GM12875 (cell line): ENCODE results near the gene GK2.

Source experiments
- H3K4me3 ChIP-seq: one replicate; pipeline ENCODE4 v1.5.1; 2011; ENCODE audit warnings: low read depth, low read length, control low read depth
- TF ChIP-seq, protein P1 (sequence below): IDR thresholded peaks from 2 replicates; pipeline ENCODE4 v1.5.1; 2011; ENCODE audit warnings: low read depth, mild to moderate bottlenecking, control low read depth, inconsistent platforms, low read length, moderate library complexity, borderline replicate concordance; ENCODE audit not compliant: insufficient read depth

GK2 gene

DNA sequence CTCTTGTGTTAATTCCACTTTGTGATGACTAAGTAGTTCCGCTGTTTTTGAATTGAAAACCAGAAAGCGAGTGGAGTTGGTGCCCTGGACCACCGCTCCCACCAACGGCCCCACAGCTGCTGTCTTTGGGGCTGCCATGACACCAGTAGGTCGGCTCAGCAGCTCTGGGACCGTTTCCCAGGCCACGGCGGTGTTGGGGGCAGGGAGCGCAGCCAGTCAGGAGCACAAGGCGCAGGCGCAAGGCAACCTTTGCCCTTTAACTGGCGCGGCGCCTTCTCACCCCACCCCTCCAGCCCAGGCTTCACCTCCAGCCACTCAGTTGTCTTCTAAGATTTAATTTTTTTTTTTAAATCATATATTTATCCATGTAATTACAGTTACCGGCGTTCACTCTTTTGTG lies at the start of gene GK2:
GK2 (minus strand) TSS at position 166 of the 400 bp plus-strand sequence; CDS start at position 138, 28 bp downstream.
- TF ChIP-seq, protein P1, sequence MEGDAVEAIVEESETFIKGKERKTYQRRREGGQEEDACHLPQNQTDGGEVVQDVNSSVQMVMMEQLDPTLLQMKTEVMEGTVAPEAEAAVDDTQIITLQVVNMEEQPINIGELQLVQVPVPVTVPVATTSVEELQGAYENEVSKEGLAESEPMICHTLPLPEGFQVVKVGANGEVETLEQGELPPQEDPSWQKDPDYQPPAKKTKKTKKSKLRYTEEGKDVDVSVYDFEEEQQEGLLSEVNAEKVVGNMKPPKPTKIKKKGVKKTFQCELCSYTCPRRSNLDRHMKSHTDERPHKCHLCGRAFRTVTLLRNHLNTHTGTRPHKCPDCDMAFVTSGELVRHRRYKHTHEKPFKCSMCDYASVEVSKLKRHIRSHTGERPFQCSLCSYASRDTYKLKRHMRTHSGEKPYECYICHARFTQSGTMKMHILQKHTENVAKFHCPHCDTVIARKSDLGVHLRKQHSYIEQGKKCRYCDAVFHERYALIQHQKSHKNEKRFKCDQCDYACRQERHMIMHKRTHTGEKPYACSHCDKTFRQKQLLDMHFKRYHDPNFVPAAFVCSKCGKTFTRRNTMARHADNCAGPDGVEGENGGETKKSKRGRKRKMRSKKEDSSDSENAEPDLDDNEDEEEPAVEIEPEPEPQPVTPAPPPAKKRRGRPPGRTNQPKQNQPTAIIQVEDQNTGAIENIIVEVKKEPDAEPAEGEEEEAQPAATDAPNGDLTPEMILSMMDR: no peak
- H3K4me3 ChIP-seq: no peak within 1 kb of the TSS

DNA sequence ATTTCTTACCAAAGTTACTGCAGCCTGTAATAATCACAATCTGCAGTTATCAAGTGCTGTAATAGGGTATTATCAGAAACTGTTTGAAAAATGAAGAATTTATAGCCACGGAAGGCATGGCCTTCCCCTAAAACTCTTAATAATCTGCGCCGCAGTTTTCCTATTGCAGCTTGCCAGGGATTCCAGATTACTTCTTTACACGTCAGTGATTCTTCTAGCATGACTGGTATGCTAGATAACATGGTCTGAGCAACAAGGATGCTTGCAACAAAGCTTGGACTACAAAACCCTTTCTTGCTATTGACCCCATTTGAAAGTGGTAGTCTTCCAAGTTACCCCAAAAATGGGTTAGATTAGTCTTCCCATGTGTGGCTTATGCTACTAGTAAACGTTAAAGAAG lies 47.2 kb upstream of the GK2 start:
- TF ChIP-seq, protein P1: no peak
- no peak overlapping the region for H3K4me3 ChIP-seq

DNA sequence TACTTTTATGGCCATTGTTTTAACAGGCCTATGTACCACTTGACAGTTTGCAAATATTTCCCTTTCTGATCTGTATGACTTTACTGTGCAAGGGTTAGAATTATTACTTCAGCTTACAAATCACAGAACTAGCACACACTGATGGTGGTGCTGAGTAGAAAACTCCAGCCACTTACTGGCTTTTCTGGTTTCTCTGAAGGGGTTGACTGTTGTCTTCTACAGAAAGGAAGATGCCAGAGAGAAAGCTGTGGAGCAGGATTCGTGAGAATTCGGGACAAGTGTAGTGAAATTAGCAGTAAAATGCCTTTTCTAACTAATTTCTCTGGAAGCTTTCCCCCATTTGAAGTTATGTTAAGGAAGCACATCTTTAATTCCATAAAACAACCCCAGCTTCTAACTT lies 46.6 kb upstream of the GK2 start:
- TF ChIP-seq, protein P1: no peak
- H3K4me3 ChIP-seq: no peak overlapping the region

DNA sequence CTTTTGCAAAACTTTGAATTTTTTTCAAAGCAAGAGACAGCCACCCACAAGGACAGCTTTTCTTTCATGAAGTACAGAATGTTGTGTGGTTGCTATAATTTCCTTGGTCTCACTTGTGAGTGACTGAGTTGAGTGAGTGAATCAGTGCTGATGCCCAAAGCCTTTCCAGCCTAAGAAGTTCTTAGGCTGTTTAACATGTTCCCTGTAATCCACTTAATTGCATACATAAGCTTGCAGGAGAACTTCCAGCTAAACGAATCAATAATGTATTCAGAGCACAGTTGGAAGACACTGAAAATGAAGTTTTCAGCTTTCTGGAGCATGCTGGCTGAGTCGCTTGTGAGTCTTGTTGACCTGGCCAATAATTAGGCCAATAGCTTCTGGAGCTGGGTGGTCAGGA lies 42.0 kb upstream of the GK2 start:
- H3K4me3 ChIP-seq: no peak overlapping the region
- TF ChIP-seq, protein P1: no peak

DNA sequence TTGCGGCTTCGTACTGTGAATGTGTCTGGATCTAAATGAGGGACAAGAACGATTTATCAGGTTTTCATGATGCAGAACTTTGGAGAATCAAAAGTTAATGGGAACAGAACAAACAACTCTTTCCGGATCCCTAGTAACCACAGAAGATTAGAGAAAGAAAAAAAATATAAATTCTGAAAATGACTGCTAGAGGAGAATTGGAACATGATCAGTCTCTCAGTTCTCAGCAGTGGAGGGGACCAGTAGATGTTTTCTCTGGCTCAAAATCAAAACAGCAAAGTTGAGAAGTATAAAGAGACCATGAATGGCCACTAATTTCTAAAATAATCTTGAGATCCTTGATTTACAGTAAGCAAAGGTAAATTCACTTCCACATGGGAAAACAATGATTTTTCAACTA lies 38.1 kb upstream of the GK2 start:
- TF ChIP-seq, protein P1: no peak
- H3K4me3 ChIP-seq: no peak overlapping the region

DNA sequence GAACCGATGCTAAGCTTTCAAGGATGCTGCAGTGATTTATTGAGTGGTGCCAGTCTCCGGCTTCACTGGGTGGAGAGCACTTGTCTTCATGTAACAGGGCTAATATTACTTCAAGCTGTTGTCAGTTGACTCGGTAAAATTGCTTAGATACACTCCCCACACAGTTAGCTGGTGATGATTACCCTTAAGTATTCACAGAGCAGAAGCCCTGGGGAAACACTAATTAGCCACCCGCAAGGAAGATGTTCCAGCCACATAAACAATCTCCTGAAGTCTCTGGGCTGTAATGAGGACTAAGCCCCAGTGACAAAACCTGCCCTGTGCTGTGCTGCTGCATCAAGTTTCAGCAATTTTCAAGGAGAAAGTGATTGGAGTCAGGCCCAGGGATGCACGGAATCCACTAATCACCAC lies 37.3 kb upstream of the GK2 start:
- TF ChIP-seq, protein P1: no peak
- no peak overlapping the region for H3K4me3 ChIP-seq

DNA sequence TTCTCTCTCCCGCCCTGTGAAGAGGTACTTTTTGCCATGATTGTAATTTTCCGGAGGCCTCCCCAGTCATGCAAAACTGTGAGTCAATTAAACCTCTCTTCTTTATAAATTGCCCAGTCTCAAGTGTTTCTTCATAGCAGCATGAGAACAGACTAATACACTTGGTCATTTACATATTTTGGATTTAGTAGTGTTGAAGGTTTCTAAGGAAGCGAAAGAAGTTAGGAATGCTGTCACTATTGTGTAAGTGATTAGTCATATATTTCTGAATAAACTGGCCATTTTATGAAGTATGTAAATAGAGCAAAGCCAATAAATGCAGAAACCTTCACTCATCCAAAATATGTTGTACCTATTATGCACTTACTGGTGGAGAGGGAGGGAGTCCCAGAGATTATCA lies 34.4 kb upstream of the GK2 start:
- TF ChIP-seq, protein P1: no peak
- no peak overlapping the region for H3K4me3 ChIP-seq
